DMS 273 (cell line): ENCODE data around the gene NUP210.
"Not testable (repeated sequence)": the region's sequence is repeated elsewhere in the genome, so short reads cannot be mapped to it uniquely, and the experiment has no call there.

Experiments
- DNase-seq: peaks from one replicate; lab custom pipeline; 2025; ENCODE audit not compliant: unreplicated experiment; lab: John Stamatoyannopoulos, UW

NUP210 gene

DNA sequence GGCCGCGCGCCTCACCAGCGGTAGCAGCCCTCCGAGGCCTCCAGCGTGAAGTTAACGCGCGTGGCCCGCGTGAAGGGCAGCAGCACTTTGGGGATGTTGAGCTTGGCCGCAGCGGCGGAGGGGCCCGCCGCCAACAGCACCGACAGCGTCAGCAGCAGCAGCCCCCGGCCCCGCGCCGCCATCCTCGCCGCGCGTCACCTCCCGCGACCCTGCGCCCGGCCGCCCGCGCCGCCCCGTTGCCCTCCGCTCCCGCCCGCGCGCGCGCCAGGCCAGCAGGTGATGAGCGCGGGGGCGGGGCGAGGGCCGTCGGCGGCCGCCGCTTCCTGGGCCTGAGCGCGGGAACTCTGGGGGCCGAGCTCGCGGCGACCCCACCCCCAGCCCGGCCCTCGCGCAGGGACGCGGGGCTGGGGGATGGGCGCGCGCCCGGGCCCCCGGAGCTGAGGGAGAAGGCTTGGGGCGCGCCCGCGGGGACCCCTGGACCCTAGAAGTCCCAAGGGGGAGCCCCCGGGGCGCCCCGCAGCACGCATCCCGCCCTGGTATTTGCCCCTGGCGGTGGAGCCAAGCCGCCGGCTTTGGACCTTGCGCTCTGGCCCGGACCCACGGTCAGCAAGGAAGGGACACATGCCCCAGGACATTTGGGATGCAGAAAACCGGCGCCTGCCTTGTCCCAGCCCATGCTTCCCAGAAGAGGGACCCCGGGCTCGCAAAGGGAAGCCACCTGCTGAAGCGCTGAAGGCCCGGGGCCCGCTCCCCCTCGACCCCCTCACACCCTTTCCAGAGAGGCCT lies at the start of gene NUP210:
NUP210 (minus strand) TSS at position 278 of the 786 bp plus-strand sequence; CDS start at position 182, 96 bp downstream.
- peak; percentile 74 for DNase-seq

DNA sequence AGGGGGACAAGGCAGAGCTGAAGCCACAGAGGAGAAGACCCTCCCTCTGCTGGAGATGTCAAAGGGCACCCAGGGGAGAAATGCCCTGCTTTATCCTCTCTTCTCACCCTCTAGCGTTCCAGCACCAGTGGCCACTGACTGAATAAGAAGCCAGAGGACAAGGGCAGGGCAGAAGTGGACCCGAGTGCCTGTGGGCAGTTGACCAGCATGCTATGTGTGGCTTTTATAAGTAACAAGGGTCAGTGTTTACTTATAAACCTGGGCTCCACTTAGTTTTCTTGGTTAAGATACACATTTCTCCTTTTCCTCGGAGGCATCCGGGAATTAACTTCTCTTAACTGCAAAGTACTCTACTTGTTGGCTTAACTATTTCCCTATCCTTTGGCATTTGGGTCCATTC lies 46.7 kb upstream of the NUP210 start:
- DNase-seq = no peak

- peak; percentile 46 for DNase-seq
Observed at GRCh38 chr3:13465236-13465873, 45.2 kb upstream of the NUP210 start.

- no peak for DNase-seq
Observed at GRCh38 chr3:13463618-13464400, 43.7 kb upstream of the NUP210 start.

DNA sequence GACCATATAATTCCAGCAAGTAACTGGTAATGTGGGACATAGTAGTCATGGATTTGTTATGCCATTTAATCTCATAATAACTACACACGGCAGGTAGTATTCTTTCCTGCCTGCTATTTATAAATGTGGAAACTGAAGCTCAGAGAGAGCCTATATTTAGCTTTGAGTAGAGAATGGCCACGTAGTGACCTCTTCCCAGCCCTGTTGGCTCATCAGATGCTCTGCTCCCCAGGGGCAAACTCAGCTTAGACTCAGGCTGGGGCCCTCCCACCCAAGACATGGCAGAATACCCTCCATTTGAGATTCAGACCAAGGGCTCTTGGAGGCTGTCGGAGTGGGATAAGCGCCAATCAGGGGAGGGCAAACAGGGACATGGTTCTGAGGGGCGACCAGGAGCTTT lies 42.7 kb upstream of the NUP210 start:
- DNase-seq = no peak

GRCh38 chr3:13462125-13462629 lies 42.1 kb upstream of the NUP210 start:
- DNase-seq = no peak

DNA sequence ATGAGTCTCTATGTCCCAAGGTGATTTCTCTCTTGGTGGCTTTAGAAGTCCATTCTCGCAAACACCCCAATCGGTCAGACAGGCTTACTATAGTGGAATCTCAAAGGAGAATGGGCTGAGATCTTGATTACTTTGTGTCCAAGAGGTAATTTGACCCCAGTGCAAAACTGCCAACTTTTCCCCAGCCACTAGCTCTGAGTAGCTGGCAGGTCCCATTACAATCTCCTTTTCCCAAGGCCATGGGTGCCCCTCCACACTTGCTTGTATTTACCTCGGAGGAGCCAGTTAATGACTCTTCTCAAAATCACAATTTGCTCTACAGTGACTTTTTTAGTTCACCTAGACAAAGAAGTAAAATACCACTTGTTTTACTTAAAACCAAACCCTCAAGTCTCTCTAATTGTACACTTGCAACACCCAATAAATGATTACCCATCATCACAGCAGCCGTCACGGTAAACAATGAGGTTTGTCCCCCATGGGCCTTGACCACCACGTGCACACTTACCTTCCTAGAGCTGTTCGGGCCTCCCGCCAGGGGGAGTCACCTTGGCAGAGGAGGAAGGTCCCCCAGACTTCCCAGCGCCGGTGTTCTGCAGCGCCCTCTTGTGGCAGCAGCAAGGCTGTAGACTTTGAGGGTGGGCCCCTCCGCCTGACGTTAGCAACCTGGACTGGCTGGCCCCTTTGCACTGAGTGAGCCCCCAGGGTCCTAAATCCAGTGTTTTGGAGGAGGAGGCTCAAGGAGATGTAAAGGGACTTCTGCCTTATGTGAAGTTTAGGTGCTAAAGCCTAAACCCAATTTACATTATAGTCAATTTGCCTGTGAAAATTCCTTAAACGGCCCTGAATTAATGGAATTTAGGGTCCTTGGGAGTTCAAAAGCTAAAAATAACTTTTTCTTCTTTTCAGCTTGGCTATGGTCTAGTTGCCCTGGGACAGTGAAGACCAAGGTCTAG lies 41.3 kb upstream of the NUP210 start:
- peak; percentile 84 for DNase-seq

- DNase-seq = no peak
Observed at GRCh38 chr3:13460341-13460736, 40.2 kb upstream of the NUP210 start.

DNA sequence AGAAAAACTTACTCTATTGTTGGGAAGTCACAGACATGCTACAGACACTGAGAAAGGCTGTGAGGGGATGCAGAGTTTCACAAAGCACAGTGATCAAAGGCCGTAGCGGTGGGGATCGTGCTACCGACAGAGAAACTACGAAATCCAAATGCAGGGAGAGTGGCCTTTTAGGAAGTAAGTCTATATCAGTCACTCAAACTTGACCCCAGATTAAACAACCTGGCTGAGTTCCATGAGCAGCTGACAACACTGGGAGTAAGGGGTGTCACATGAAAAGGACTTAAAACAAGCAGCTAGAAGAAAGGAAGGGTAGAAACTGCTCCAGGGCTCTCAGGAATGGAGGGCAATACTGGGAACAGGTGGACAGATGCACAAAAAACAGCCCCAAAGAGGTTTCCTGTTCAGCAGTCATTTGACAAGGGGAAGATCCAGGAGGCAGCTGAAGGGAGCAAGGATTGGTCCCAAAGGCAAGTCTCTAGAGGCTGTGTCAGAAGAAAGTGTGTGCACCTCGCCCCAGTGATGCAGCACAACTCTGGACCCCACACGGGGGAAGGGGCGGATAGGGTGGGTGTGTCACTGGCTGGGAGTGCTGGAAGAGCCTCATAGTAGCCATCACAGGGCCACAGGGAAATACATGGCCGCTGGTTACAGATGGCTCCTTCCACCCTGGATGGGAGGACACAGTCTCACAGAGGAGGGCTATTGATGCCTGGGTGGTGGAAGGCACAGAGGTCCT lies 39.7 kb upstream of the NUP210 start:
- DNase-seq = no peak

DNA sequence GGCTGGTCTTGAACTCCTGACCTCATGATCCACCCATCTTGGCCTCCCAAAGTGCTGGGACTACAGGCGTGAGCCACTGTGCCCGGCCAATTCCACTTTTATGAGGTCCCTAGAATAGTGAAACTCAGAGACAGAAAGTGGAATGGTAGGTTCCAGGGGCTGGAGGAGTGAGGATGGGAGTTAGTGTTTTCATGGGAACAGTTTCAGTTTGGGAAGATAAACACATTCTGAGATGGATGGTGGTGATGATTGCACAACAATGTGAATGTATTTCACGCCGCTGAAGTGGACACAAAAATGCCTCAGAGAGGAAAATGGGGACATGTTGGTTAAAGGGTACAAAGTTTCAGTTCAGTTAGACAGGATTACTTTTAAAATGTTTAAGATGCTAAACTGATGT lies 37.5 kb upstream of the NUP210 start:
- DNase-seq = no peak

DNA sequence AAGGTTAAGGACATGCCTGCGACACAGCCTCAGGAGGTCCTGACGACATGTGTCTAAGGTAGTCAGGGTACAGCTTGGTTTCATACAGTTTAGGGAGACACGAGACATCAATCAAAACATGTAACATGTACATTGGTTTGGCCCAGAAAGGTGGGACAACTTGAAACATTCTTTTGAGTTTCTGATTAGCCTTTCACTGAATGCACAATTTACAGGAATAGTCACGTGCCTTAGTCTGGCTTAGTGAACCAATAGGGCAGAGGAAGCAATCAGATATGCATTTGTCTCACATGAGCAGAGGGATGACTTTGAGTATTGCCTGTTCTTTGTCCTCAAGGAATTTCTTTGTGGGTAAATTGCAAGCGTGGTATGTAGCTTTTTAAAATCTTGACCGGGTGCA lies 35.5 kb upstream of the NUP210 start:
- DNase-seq = no peak

DNA sequence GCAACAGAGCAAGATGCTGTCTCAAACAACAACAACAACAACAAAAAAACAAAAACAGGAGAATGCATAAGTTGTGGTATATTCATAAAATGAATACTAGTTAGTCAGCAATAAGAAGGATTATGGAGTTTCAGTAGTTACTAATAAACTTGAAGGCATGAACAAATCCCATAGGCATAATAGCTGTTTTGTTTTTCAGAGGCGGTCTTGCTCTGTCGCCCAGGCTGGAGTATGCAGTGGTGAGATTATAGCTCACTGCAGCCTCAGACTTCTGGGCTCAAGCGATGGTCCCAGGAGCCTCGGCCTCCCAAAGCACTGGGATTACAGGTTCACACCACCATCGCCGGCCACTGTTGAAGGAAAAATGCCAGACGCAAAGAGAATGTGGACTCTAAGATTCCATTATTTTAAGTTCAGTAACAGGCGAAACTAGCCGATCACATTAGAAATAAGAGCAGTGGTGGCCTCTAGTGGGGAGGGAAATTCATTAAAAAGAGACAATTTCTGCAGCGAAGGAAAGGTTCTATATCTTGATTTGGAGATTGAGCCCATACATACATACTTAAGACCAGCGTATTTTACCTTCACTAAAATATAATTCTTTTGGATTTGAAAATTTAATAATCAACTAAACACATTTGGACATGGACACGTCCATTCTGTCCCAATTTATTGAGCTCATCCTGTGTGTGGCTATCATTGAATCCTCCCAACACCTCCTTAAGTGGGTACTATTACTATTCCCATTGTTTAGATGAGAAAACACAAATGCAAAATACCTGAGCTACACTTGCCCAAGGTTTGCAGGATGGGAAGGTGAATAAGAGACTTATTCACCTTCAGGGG lies 32.6 kb upstream of the NUP210 start:
- peak; percentile 72 for DNase-seq

- peak; percentile 67 for DNase-seq
Observed at GRCh38 chr3:13451301-13451673, 31.2 kb upstream of the NUP210 start.

- DNase-seq = not testable (repeated sequence)
Observed at GRCh38 chr3:13442882-13443281, 22.8 kb upstream of the NUP210 start.

DNA sequence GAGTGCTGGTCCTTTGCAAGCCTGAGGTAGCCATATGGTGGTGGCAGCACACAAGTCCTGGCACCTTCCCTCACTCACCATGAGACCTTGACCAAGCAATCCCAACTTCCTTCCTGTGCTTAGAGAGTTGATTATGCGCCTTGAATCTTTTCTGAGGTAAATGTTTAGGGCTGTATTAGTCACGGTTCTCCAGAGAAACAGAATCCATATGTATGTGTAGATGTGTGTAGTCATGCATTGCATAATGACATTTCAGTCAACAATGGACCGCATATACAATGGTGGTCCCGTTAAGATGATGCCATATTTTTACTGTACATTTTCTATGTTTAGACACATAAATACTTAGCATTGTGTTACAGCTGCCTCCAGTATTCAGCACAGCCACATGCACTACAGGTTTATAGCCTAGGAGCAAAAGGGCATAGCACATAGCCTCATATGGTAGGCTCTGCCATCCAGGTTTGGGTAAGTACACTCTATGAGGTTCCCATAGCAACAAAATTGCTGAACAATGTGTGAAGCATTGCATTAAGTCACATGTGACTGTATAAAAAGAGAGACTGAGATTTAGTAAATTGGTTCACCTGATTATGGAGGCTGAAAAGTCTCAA lies 20.2 kb upstream of the NUP210 start:
- no peak for DNase-seq

DNA sequence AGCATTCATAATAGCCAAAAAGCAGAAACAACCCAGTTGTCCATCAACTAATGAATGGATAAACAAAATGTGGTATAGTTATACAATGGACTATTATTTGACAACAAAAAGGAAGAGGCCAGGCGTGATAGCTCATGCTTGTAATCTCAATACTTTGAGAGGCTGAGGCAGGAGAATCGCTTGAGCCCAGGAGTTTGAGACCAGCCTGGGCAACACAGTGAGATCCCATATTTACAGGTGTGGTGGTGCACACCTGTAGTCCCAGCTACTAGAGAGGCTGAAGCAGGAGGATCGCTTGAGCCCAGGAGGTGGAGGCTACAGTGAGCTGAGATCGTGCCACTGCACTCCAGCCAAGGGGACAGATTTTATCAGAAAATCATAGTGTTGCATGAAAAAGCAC lies 16.1 kb upstream of the NUP210 start:
- not testable (repeated sequence) for DNase-seq

- no peak for DNase-seq
Observed at GRCh38 chr3:13433912-13434311, 13.8 kb upstream of the NUP210 start.

DNA sequence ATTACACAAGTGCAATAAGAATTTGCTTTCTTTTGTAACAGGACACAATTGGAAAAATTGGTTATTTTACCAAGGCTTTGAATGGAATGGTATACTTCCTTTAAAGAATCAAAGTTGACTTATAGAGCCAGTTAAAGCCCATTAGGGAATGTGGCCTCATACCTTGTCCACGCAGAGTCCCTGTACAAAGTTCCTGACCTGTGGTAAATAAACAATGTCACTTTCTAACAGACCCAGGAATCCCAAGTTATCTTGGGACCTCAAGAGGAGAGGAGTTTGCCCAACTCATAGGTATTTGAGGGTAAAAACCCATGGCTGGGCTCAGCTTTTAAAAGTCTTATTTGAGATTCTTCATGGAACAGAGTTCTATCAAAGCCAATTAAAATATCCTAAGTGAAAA lies 12.0 kb upstream of the NUP210 start:
- DNase-seq = no peak
